A673 (cell line): ENCODE data around the gene VPS13C.

Source experiments
- EZH2 ChIP-seq: fragments of 200-600 bp; sonication (generic); IDR thresholded peaks from 2 replicates; pipeline ENCODE4 v1.6.1; 2017; ENCODE audit warnings: borderline replicate concordance, low read depth, mild to moderate bottlenecking, mixed read lengths, antibody characterized with exemption, low read length; ENCODE audit not compliant: poor library complexity, severe bottlenecking
- TF ChIP-seq, protein P1 (sequence below): fragments of 300-800, 200-600 bp; sonication (generic); conservative IDR thresholded peaks from 2 replicates; pipeline ENCODE4 v1.5.1; 2017; ENCODE audit warnings: low read depth, mild to moderate bottlenecking, antibody characterized with exemption, low read length, moderate library complexity, mixed read lengths

DNA sequence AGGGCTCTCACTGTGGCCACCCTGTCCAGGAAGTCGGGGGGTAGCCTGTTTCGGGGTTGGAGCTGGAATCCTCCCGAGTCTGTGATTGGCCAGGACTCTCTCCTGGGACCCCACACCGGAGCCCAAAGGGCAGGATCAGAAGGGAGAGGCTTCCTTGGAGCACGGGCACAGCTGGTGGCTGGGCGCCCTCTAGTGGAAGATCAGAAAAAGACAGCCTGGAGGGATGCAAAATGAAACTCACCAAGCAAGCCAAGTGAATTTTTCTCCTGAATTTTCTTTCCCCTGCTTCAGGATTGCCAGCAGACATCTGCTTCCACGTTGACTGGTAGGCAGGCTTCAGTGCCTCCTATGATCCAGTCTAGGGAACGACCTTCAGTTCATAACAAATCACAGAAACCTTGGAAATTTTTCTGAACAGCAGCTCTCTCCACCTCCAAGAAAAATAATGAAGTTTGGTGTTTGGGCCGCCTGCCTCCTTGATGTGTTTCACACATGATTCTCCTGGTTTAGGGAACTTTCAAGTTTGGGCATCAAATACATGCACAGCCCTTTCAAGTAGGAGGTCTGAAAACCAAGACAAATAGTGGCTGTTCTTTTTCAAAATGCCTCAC is 224.6 kb downstream of the VPS13C start:
- TF ChIP-seq, protein P1, sequence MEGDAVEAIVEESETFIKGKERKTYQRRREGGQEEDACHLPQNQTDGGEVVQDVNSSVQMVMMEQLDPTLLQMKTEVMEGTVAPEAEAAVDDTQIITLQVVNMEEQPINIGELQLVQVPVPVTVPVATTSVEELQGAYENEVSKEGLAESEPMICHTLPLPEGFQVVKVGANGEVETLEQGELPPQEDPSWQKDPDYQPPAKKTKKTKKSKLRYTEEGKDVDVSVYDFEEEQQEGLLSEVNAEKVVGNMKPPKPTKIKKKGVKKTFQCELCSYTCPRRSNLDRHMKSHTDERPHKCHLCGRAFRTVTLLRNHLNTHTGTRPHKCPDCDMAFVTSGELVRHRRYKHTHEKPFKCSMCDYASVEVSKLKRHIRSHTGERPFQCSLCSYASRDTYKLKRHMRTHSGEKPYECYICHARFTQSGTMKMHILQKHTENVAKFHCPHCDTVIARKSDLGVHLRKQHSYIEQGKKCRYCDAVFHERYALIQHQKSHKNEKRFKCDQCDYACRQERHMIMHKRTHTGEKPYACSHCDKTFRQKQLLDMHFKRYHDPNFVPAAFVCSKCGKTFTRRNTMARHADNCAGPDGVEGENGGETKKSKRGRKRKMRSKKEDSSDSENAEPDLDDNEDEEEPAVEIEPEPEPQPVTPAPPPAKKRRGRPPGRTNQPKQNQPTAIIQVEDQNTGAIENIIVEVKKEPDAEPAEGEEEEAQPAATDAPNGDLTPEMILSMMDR = peak; percentile 92
- no peak for TF ChIP-seq EZH2
